ENCODE data around the gene TMEM63B.
"Not testable (repeated sequence)": the region's sequence is repeated elsewhere in the genome, so short reads cannot be mapped to it uniquely, and the experiment has no call there.

Gene TMEM63B

GRCh38 chr6:44094403-44095242 lies 32.7 kb upstream of the TMEM63B start:
- no peak for DNase-seq

GRCh38 chr6:44095243-44095623 lies 32.1 kb upstream of the TMEM63B start:
- DNase-seq: not testable (repeated sequence)

- peak; percentile 88 for DNase-seq
Measured at GRCh38 chr6:44096612-44097011, 30.7 kb upstream of the TMEM63B start.

- DNase-seq: no peak
Measured at GRCh38 chr6:44097782-44098317, 29.5 kb upstream of the TMEM63B start.

- no peak for DNase-seq
Measured at GRCh38 chr6:44099192-44099591, 28.2 kb upstream of the TMEM63B start.

GRCh38 chr6:44100088-44100550 lies 27.2 kb upstream of the TMEM63B start:
- no peak for DNase-seq

GRCh38 chr6:44101832-44102231 lies 25.5 kb upstream of the TMEM63B start:
- DNase-seq: no peak

GRCh38 chr6:44102527-44102926 lies 24.8 kb upstream of the TMEM63B start:
- DNase-seq: peak; percentile 54

- no peak for DNase-seq
Measured at GRCh38 chr6:44104481-44105021, 22.8 kb upstream of the TMEM63B start.

- DNase-seq: no peak
Measured at GRCh38 chr6:44105146-44105545, 22.2 kb upstream of the TMEM63B start.

GRCh38 chr6:44105993-44106740 lies 21.2 kb upstream of the TMEM63B start:
- no peak for DNase-seq

- DNase-seq: no peak
Measured at GRCh38 chr6:44107017-44107416, 20.3 kb upstream of the TMEM63B start.

- DNase-seq: no peak
Measured at GRCh38 chr6:44108471-44108870, 18.9 kb upstream of the TMEM63B start.

GRCh38 chr6:44109212-44109611 lies 18.1 kb upstream of the TMEM63B start:
- no peak for DNase-seq

- DNase-seq: no peak
Measured at GRCh38 chr6:44110005-44110676, 17.2 kb upstream of the TMEM63B start.

- no peak for DNase-seq
Measured at GRCh38 chr6:44110966-44111365, 16.4 kb upstream of the TMEM63B start.

GRCh38 chr6:44111434-44112417 lies 15.6 kb upstream of the TMEM63B start:
- DNase-seq: no peak

- DNase-seq: no peak
Measured at GRCh38 chr6:44113414-44113813, 13.9 kb upstream of the TMEM63B start.

- DNase-seq: no peak
Measured at GRCh38 chr6:44115866-44116265, 11.5 kb upstream of the TMEM63B start.

- DNase-seq: no peak
Measured at GRCh38 chr6:44116641-44117382, 10.5 kb upstream of the TMEM63B start.

All from eye (tissue), 1 donor.